GM18868 (cell line): ENCODE measurements around the gene EPHA3.

Source experiments
- ATAC-seq: cut with Tn5 transposase; IDR thresholded peaks from one replicate; pipeline ENCODE4 v1.9.1; 2021; ENCODE audit warnings: mild to moderate bottlenecking, moderate library complexity; ENCODE audit not compliant: unreplicated experiment

EPHA3 gene

GRCh38 chr3:89107461-89108290 lies at the start of gene EPHA3:
EPHA3 (plus strand) TSS chr3:89107621; CDS start chr3:89107749, 128 bp downstream.
- peak; percentile 99 for ATAC-seq

- ATAC-seq = no peak
Measured at GRCh38 chr3:89058371-89058770, 49.0 kb upstream of the EPHA3 start.

GRCh38 chr3:89059211-89059925 lies 48.1 kb upstream of the EPHA3 start:
- ATAC-seq = no peak

- no peak for ATAC-seq
Measured at GRCh38 chr3:89061259-89061658, 46.2 kb upstream of the EPHA3 start.

- ATAC-seq = no peak
Measured at GRCh38 chr3:89067736-89068135, 39.7 kb upstream of the EPHA3 start.

- ATAC-seq = no peak
Measured at GRCh38 chr3:89072642-89073041, 34.8 kb upstream of the EPHA3 start.

- ATAC-seq = no peak
Measured at GRCh38 chr3:89079944-89080343, 27.5 kb upstream of the EPHA3 start.

GRCh38 chr3:89087851-89088250 lies 19.6 kb upstream of the EPHA3 start:
- ATAC-seq = no peak

GRCh38 chr3:89098173-89098572 lies 9.2 kb upstream of the EPHA3 start:
- ATAC-seq = no peak

GRCh38 chr3:89098964-89099585 lies 8.3 kb upstream of the EPHA3 start:
- peak; percentile 98 for ATAC-seq

GRCh38 chr3:89101251-89101650 lies 6.2 kb upstream of the EPHA3 start:
- no peak for ATAC-seq

GRCh38 chr3:89101921-89102320 lies 5.5 kb upstream of the EPHA3 start:
- ATAC-seq = no peak

- ATAC-seq = no peak
Measured at GRCh38 chr3:89104499-89104898, 2.9 kb upstream of the EPHA3 start.

GRCh38 chr3:89105503-89105902 lies 1.9 kb upstream of the EPHA3 start:
- no peak for ATAC-seq

GRCh38 chr3:89108291-89108550 lies 800 bp downstream of the EPHA3 start:
- no peak for ATAC-seq

- ATAC-seq = no peak
Measured at GRCh38 chr3:89113344-89113743, 5.9 kb downstream of the EPHA3 start.

- peak; percentile 96 for ATAC-seq
Measured at GRCh38 chr3:89113893-89114840, 6.7 kb downstream of the EPHA3 start.

- ATAC-seq = no peak
Measured at GRCh38 chr3:89114841-89115223, 7.4 kb downstream of the EPHA3 start.

- no peak for ATAC-seq
Measured at GRCh38 chr3:89116476-89116875, 9.1 kb downstream of the EPHA3 start.

- no peak for ATAC-seq
Measured at GRCh38 chr3:89138048-89138447, 30.6 kb downstream of the EPHA3 start.

GRCh38 chr3:89139870-89140269 lies 32.4 kb downstream of the EPHA3 start:
- ATAC-seq = no peak
